ENCODE measurements around the gene RIMKLB.

The RIMKLB gene

DNA sequence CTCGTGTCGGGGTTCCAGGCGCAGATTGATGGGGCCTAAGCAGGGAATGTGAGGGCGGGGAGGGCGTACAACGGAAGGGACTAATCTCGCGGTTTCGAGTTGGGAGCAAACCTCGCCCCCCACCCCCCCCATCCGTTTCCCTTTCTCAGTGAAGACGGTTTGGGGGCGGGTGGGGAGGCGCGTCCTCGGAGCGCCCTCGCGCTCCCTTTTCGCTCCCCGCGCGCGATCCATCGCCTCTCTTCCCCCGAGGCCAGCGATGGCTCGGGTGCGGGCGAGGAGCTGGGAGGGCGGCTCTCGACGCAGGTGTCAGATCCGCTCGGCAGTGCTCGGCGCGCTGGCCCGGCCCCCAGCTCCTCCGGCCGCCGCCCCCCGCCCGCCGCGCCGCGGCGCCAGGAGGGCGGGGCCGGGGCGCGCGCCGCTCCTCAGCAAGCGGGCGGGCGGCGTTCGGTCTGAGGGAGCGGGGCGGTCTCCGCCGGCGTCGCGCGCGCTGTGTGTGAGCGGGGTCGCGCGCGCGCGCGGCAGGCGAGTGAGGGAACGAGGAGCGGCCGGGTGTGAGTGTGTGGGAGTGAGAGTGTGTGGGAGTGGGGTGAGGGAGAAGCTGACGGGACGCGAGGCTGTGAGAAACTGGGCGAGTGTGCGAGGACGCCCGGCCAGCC, at the start of gene RIMKLB:
RIMKLB (plus strand) TSS at position 516 of the 656 bp plus-strand sequence. CDS start 15,876 bp downstream, outside the sequence.
- TF ChIP-seq JUND (IDR thresholded peaks at IDR 0.05; ENCODE audit: low read depth), result no peak
- DNase-seq (ENCODE audit: low read depth in 1 of 2, low spot score in 1 of 2), result peak in 1 of 2 experiments; percentile 70
- in situ Hi-C loops (cut with HindIII; ENCODE audit: low pct_unique_long_range_greater_than_20kb, low sequenced_read_pairs), result no loop called here

GRCh38 chr12:8648576-8649205, 49.1 kb upstream of the RIMKLB start:
- DNase-seq (ENCODE audit: low read depth in 1 of 2, low spot score in 1 of 2), result no peak
- no peak for TF ChIP-seq JUND (IDR thresholded peaks at IDR 0.05; ENCODE audit: low read depth)
- in situ Hi-C loops (cut with HindIII; ENCODE audit: low pct_unique_long_range_greater_than_20kb, low sequenced_read_pairs), result no loop called here

GRCh38 chr12:8655421-8655820, 42.4 kb upstream of the RIMKLB start:
- peak in 1 of 2 experiments; percentile 13 for DNase-seq (ENCODE audit: low read depth in 1 of 2, low spot score in 1 of 2)
- in situ Hi-C loops (cut with HindIII; ENCODE audit: low pct_unique_long_range_greater_than_20kb, low sequenced_read_pairs), result no loop called here
- no peak for TF ChIP-seq JUND (IDR thresholded peaks at IDR 0.05; ENCODE audit: low read depth)

DNA sequence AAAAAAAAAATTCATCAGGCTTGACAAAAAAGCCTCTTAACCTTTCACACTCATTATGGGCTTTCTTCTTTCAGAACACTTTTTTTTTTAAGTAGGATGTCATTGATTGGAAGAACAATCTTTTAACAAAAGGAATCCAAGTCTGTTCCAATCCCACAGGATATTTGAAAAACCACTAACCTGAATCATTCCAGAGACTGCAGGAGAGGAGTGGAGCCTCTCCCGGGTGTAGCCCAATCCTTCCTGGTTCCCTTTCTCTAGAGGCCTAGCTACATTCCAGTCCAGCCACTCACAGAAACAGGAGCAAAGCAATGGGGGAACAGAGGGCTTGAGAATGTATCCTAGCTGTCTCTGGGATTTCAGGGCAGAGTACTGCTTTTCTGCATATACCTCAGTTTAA, 39.4 kb upstream of the RIMKLB start:
- TF ChIP-seq JUND (IDR thresholded peaks at IDR 0.05; ENCODE audit: low read depth), result no peak
- DNase-seq (ENCODE audit: low read depth in 1 of 2, low spot score in 1 of 2), result no peak
- in situ Hi-C loops (cut with HindIII; ENCODE audit: low pct_unique_long_range_greater_than_20kb, low sequenced_read_pairs), result no loop called here

- in situ Hi-C loops (cut with HindIII; ENCODE audit: low pct_unique_long_range_greater_than_20kb, low sequenced_read_pairs), result no loop called here
- DNase-seq (ENCODE audit: low read depth in 1 of 2, low spot score in 1 of 2), result no peak
- no peak for TF ChIP-seq JUND (IDR thresholded peaks at IDR 0.05; ENCODE audit: low read depth)
These were observed 36.8 kb upstream of the RIMKLB start for GRCh38 chr12:8661016-8661415.

- no peak for DNase-seq (ENCODE audit: low read depth in 1 of 2, low spot score in 1 of 2)
- in situ Hi-C loops (cut with HindIII; ENCODE audit: low pct_unique_long_range_greater_than_20kb, low sequenced_read_pairs), result no loop called here
- TF ChIP-seq JUND (IDR thresholded peaks at IDR 0.05; ENCODE audit: low read depth), result no peak
These were observed 36.0 kb upstream of the RIMKLB start for GRCh38 chr12:8661751-8662150.

DNA sequence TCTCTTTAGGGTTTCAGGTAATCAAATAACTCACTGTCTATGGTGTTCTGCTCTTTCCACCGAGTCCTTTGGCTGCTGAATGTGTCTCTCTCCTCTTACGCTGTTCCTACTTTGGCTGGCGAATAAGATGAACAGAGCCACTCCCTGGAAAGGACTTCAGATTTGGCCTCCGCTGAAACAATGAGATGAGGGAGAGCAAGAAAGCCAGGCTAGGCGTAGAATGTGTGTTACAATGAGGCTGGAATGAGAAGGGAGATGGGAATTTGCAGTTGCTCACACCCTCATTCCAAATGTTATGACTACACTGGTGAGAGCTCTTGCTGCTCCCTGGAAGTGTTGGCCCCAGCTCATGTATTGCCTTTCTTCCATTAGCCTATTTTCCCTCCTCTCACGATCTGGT, 35.2 kb upstream of the RIMKLB start, which contains the start of gene MFAP5:
MFAP5 (minus strand) TSS at position 234 of the 400 bp plus-strand sequence. CDS start 722 bp downstream, outside the sequence.
- no peak for TF ChIP-seq JUND (IDR thresholded peaks at IDR 0.05; ENCODE audit: low read depth)
- DNase-seq (ENCODE audit: low read depth in 1 of 2, low spot score in 1 of 2), result no peak
- in situ Hi-C loops (cut with HindIII; ENCODE audit: low pct_unique_long_range_greater_than_20kb, low sequenced_read_pairs), result no loop called here

- in situ Hi-C loops (cut with HindIII; ENCODE audit: low pct_unique_long_range_greater_than_20kb, low sequenced_read_pairs), result no loop called here
- no peak for DNase-seq (ENCODE audit: low read depth in 1 of 2, low spot score in 1 of 2)
- no peak for TF ChIP-seq JUND (IDR thresholded peaks at IDR 0.05; ENCODE audit: low read depth)
These were observed 33.4 kb upstream of the RIMKLB start for GRCh38 chr12:8664228-8664913.

GRCh38 chr12:8665759-8666158, 32.0 kb upstream of the RIMKLB start:
- no peak for DNase-seq (ENCODE audit: low read depth in 1 of 2, low spot score in 1 of 2)
- in situ Hi-C loops (cut with HindIII; ENCODE audit: low pct_unique_long_range_greater_than_20kb, low sequenced_read_pairs), result no loop called here
- TF ChIP-seq JUND (IDR thresholded peaks at IDR 0.05; ENCODE audit: low read depth), result no peak

DNA sequence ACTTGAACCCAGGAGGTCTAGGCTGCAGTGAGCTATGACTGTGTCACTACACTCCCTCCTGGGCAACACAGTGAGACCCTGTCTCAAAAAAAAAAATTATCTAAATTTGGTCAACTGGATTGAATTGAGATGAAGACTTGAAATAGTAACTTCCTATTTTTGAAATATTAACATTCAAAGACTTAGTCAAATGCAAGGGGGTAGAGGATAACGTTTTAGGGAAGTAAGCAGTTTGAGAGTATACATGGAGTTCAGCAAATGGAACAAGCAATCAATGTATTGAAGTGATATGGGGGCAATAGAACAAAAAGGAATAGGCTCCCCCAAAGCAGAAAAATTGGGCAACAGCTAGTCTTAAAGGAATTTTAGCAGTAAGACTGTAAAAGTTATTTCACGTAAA, 30.5 kb upstream of the RIMKLB start:
- DNase-seq (ENCODE audit: low read depth in 1 of 2, low spot score in 1 of 2), result no peak
- in situ Hi-C loops (cut with HindIII; ENCODE audit: low pct_unique_long_range_greater_than_20kb, low sequenced_read_pairs), result no loop called here
- no peak for TF ChIP-seq JUND (IDR thresholded peaks at IDR 0.05; ENCODE audit: low read depth)

DNA sequence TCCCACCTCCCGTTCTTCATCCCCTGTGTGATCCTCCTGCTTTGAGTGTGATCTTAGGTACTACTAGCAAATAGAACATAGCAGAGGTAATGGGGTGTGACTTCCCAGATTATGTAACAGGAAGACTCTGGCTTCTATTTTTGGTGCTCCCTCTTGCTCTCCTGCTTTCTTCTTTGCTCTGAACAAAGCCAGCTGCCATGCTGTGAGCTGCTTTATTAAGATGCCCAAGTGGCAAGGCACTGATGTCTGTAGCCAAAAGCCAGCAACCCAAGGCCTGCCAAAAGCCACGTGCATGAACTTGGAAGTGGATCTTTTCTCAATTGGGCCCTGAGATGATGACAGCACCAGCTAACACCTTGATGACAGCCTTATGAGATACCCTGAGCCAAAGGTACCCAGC, 29.4 kb upstream of the RIMKLB start:
- in situ Hi-C loops (cut with HindIII; ENCODE audit: low pct_unique_long_range_greater_than_20kb, low sequenced_read_pairs), result no loop called here
- DNase-seq (ENCODE audit: low read depth in 1 of 2, low spot score in 1 of 2), result no peak
- TF ChIP-seq JUND (IDR thresholded peaks at IDR 0.05; ENCODE audit: low read depth), result no peak

GRCh38 chr12:8672381-8672780, 25.4 kb upstream of the RIMKLB start:
- DNase-seq (ENCODE audit: low read depth in 1 of 2, low spot score in 1 of 2), result no peak
- in situ Hi-C loops (cut with HindIII; ENCODE audit: low pct_unique_long_range_greater_than_20kb, low sequenced_read_pairs), result no loop called here
- no peak for TF ChIP-seq JUND (IDR thresholded peaks at IDR 0.05; ENCODE audit: low read depth)

DNA sequence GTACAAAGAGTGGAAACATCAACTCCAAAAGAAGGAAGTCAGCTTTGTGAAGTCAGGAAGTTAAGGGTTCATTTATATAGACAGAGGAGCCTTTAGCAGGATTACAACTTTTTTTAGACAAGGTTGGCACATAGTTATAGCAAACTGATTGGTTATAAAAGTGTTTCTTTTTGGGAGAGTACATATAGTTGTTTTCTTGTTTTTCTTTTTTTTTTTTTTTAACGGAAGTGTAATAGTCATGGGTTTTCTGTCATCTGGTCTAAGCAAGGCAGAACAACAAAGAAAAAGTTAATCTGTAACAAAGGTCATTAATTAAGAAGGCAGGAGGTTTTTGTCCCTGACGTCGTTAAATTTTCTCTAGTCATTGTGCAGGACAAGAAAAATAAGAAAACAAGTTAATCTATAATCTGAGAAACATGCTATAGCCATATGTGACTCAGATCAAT, 22.2 kb upstream of the RIMKLB start:
- in situ Hi-C loops (cut with HindIII; ENCODE audit: low pct_unique_long_range_greater_than_20kb, low sequenced_read_pairs), result no loop called here
- DNase-seq (ENCODE audit: low read depth in 1 of 2, low spot score in 1 of 2), result no peak
- TF ChIP-seq JUND (IDR thresholded peaks at IDR 0.05; ENCODE audit: low read depth), result no peak
